Measurements from ENCODE around the gene TTC9C. TPM values are rescaled to one million over a fixed set of nuclear protein-coding genes. Genes with fewer than 3 reads are reported as not detected.
"Not testable (repeated sequence)": the region's sequence is repeated elsewhere in the genome, so short reads cannot be mapped to it uniquely, and the experiment has no call there.

The TTC9C gene
- total RNA-seq, 2 experiments from 2014 or later = 33.7 to 37.9 TPM

- Mint-ChIP-seq H3K27me3 (no peaks in the 10 kb centered on the region), H3K4me1 (ENCODE audit: low read depth) (peaks cover 19% of the 10 kb centered on the region), H3K36me3 (ENCODE audit: low read depth) (peaks cover 21% of the 10 kb centered on the region), H3K4me3 (no peak overlapping the region), H3K27ac (no peak overlapping the region), H3K9me3 (no peaks in the 10 kb centered on the region)
- no peak for DNase-seq
- ATAC-seq = no peak
- TF ChIP-seq CTCF (IDR thresholded peaks at IDR 0.05) = peak; percentile 30
- CTCF ChIA-PET = no interaction called here
- intact Hi-C loops (cut with micrococcal nuclease) = no loop called here
- POLR2A ChIA-PET = no interaction called here
Measured at GRCh38 chr11:62732830-62733229, 4.5 kb downstream of the TTC9C start.

- H3K4me1 Mint-ChIP-seq (ENCODE audit: low read depth) = peaks cover 5% of the 10 kb centered on the region
- ATAC-seq (no peak), DNase-seq (no peak)
- H3K9me3 Mint-ChIP-seq = no peaks in the 10 kb centered on the region
- intact Hi-C loops (cut with micrococcal nuclease) = no loop called here
- H3K4me3 Mint-ChIP-seq = no peak overlapping the region
- H3K27ac Mint-ChIP-seq = no peak overlapping the region
- TF ChIP-seq CTCF (IDR thresholded peaks at IDR 0.05) = no peak
- H3K27me3 Mint-ChIP-seq = no peaks in the 10 kb centered on the region
- peaks cover 19% of the 10 kb centered on the region for H3K36me3 Mint-ChIP-seq (ENCODE audit: low read depth)
- ChIA-PET CTCF (interaction anchor here (0.6 to 1.0 kb wide), 2 partner anchors 8 to 25 kb away, joined by 3 read pairs; no protein-coding TSS in a partner anchor), POLR2A (interaction anchor here (0.7 kb wide), 1 partner anchor 67 kb away, joined by 5 read pairs; no protein-coding TSS in a partner anchor)
Measured at GRCh38 chr11:62737196-62737595, 8.9 kb downstream of the TTC9C start.

- TF ChIP-seq CTCF (IDR thresholded peaks at IDR 0.05) = no peak
- DNase-seq (no peak), ATAC-seq (no peak)
- Mint-ChIP-seq H3K27me3 (no peaks in the 10 kb centered on the region), H3K4me3 (no peak overlapping the region), H3K36me3 (ENCODE audit: low read depth) (peaks cover 7% of the 10 kb centered on the region), H3K9me3 (no peaks in the 10 kb centered on the region), H3K4me1 (ENCODE audit: low read depth) (peaks cover 20% of the 10 kb centered on the region), H3K27ac (peak overlapping the region; percentile 36)
- intact Hi-C loops (cut with micrococcal nuclease) = no loop called here
- POLR2A ChIA-PET = interaction anchor here (0.7 to 1.4 kb wide), 4 partner anchors 10 to 134 kb away, joined by 3 to 4 read pairs (median 4); partner anchors contain the start of gene SLC3A2
- CTCF ChIA-PET = interaction anchor here (0.9 to 1.4 kb wide), 6 partner anchors 14 to 115 kb away, joined by 3 to 7 read pairs (median 3); partner anchors contain the start of genes POLR2G and TMEM179B
Measured at GRCh38 chr11:62747475-62748160, 19.3 kb downstream of the TTC9C start.

DNA sequence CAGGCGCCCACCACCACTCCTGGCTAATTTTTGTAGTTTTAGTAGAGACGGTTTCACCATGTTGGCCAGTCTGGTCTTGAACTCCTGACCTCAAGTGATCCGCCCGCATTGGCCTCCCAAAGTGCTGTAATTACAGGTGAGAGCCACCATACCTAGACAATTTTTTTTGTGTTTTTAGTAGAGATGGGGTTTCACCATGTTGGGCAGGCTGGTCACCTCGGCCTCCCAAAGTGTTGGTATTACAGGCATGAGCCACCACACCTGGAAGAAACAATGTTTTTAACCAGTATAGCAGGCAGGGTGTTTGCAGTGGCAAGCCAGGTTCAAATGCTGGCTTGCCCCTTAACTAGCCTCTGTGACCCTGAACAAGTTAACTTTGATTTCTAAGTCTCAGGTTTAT lies 21.6 kb downstream of the TTC9C start:
- H3K27ac Mint-ChIP-seq; H3K9me3 Mint-ChIP-seq; ATAC-seq; H3K27me3 Mint-ChIP-seq; DNase-seq; POLR2A ChIA-PET; H3K4me3 Mint-ChIP-seq; intact Hi-C loops (cut with micrococcal nuclease): not testable (repeated sequence)
- Mint-ChIP-seq H3K4me1 (ENCODE audit: low read depth) (peaks cover 29% of the 10 kb centered on the region), H3K36me3 (ENCODE audit: low read depth) (peaks cover 13% of the 10 kb centered on the region)
- CTCF ChIA-PET = interaction anchor here (1.2 kb wide), 1 partner anchor 12 kb away, joined by 3 read pairs; no protein-coding TSS in a partner anchor

DNA sequence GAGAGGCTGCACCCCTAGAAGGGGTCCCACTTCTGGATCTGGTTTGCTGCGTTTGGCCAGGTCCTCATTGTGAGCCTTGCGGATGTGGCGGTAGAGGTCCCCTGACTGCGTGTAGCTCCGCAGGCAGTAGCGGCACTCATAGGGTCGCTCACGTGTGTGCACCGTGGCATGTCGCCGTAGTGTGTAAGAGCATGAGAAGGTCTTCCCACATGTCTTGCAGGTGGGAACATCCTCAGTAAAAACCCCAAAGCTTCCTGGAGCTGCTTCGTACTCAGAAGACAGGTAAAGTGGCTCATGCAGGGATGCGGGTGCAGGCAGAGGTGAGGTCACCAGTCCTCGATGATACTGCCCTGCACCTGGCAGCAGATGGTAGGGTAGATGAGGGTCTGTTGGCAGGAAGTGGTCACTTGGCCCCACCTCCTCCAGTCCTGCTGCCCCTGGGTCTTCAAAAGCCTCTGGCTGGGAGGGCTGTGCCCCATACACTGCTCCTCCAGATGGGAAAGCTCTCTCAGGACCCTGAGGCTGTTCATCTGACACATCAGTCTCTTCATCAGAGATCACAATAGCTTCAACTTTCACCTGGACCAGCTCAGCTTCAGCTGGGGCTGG lies 24.0 kb downstream of the TTC9C start:
- DNase-seq (no peak), ATAC-seq (no peak)
- peaks cover 13% of the 10 kb centered on the region for H3K36me3 Mint-ChIP-seq (ENCODE audit: low read depth)
- peaks cover 29% of the 10 kb centered on the region for H3K4me1 Mint-ChIP-seq (ENCODE audit: low read depth)
- no peaks in the 10 kb centered on the region for H3K9me3 Mint-ChIP-seq
- H3K27ac Mint-ChIP-seq = peak overlapping the region; percentile 57
- TF ChIP-seq CTCF (IDR thresholded peaks at IDR 0.05) = no peak
- POLR2A ChIA-PET = interaction anchor here (0.6 to 5.2 kb wide), 11 partner anchors 10 to 103 kb away, joined by 3 to 31 read pairs (median 7); partner anchors contain the start of genes NXF1, POLR2G and TAF6L
- H3K27me3 Mint-ChIP-seq = no peaks in the 10 kb centered on the region
- CTCF ChIA-PET = interaction anchor here (0.7 kb wide), 2 partner anchors 11 to 34 kb away, joined by 3 to 5 read pairs; no protein-coding TSS in a partner anchor
- H3K4me3 Mint-ChIP-seq = no peak overlapping the region
- intact Hi-C loops (cut with micrococcal nuclease) = no loop called here
